Measurements from ENCODE around the gene PDX1.

PDX1 gene

DNA sequence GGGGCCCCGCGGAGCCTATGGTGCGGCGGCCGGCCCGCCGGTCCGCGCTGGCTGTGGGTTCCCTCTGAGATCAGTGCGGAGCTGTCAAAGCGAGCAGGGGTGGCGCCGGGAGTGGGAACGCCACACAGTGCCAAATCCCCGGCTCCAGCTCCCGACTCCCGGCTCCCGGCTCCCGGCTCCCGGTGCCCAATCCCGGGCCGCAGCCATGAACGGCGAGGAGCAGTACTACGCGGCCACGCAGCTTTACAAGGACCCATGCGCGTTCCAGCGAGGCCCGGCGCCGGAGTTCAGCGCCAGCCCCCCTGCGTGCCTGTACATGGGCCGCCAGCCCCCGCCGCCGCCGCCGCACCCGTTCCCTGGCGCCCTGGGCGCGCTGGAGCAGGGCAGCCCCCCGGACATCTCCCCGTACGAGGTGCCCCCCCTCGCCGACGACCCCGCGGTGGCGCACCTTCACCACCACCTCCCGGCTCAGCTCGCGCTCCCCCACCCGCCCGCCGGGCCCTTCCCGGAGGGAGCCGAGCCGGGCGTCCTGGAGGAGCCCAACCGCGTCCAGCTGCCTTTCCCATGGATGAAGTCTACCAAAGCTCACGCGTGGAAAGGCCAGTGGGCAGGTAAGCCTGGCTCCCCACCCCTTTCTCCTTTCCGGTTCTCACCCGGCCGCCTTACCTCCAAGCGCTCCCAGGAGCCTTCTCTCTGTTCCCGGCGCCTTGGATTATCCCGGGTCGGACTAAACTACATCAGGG is at the start of gene PDX1:
Gene PDX1, plus strand, starts transcription at position 67 of the 743 bp plus-strand sequence. Its CDS starts 139 bp downstream, at position 206.
- DNase-seq (ENCODE audit: low read depth, low spot score) = no peak

DNA sequence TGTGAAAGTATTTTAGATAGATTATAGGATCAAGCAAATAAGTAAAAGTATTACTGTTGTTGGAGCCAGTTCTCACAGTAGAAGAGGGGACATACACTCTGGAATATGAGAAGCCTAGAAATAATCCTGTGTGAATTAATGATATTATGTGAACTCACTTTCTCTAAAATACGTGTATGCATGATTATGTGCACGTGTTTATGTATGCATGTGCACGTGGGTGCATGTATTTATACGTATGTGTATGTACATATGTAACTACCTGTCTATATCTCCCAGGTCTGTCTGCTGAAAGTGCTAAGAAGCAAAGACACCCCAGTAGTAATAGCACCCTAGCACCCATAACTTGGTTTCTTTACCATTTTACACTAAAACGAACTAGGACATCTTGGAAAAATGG is 41.5 kb upstream of the PDX1 start:
- no peak for DNase-seq (ENCODE audit: low read depth, low spot score)

DNA sequence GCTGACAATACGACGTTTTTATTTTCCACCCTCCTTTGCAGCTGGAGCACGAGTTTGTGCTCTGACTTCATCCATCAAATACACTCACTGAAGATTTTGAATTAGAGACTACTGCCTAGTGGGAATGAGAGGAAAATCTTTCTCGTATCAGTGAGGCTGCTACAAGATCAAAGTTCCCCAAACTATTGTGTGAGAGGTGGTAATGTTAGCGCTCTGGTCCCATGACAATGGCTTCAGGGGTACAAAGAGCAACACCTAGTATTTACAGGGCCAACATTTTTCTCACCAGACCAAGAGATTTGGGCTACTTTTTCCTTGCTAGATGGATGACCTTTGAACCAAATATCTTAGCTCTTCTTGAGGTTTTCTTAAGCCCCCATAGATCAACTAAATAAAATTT is 30.3 kb upstream of the PDX1 start:
- DNase-seq (ENCODE audit: low read depth, low spot score) = no peak

DNA sequence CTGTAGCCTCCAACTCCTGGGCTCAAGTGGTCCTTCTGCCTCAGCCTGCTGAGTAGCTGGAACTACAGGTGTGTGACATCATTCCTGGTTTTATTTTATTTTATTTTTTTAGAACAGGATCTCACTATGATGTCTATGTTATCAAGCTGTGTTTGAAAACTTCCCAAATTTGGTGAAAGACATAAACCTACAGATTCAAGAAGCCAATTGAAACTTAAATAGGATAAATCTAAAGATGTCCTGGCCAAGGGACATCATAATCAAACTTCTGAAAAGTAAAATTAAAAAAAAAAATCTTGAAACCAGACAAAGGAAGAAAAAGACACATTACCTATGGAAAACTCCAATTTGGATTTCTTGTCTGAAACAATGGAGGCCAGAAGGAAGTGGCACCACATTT is 23.1 kb upstream of the PDX1 start:
- DNase-seq (ENCODE audit: low read depth, low spot score) = no peak

DNA sequence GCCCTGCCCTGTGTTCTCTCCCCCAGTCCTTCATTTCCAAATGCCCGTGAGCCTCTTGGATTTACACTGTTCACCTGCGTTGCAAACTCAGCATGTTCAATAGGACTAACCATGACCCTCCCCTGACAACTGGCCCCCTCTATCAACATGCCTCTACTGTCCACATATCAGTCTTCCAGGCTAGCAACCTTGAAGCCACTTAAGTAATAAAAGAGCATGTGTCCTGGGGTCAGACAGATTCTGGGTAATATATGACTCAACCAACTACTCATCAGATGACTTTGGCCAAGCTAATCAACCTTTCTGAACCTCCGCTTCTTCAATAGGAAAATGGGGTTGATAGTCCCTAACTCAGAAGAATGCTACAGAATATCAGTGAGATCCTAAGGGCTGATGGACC is 15.1 kb upstream of the PDX1 start:
- no peak for DNase-seq (ENCODE audit: low read depth, low spot score)

DNA sequence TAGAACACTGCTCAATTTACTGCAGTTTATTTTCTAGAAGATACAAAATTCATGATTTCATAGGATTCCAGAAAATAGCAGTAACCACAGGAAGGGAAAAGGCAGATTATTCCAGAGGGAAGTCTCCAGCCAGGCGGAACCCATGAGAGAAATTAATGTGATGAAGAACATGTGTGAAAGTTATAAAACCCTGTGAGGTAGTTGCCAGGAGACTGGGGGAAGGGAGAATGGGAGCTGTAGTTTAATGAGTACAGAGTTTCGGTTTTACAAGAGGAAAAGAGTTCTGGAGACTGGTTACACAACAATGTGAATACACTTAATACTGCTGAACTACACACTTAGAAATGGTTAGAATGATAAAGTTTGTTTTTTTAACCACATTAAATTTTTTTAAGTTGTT is 14.2 kb upstream of the PDX1 start:
- DNase-seq (ENCODE audit: low read depth, low spot score) = no peak

DNA sequence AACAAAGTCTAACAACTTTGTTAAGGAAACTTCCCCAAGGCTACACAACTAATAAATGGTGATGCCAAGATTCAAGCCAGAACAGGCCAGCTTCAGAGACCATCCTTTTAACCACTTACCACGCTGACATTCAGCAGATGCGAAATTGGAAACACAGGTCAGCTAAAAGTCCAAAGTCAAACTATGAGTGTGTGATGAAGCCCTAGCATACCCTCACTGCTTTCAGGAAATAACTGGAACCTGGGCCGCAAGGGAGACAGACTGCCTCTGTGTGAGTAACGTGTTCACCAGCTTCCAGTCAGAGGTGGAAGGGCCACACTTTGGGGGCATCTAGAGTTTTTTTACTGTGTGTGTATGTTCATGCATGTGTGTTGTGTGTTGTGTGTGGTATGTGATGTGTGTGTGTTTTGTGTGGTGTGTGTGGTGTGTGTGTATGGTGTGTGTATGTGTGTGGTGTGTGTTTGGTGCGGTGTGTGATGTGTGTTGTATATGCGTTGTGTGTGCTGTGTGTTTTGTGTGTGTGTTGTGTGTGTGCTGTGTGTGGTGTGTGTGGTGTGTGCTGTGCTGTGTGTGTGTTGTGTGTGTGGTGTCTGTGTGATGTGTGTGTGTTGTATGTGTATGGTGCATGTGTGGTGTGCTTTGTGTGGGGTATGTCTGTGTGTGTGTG is 12.5 kb upstream of the PDX1 start:
- DNase-seq (ENCODE audit: low read depth, low spot score) = no peak

DNA sequence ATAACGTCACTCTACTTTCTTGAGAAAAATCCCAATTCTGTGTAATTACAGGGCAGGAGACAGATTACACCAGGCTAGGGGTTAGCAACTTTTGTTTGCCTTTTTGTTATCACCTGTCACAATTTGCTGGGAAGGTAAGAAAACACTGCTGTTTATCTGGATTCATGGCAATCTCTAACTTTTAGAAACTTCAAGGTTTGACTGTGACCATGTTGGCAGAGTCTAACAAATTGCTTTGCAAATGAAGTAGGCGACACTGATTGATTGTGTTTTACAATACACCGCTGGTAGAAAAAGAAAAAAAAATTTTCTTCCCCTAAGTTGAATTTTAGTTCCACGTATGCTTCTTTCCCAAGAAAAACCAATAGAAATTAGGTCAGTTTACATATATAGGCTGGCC is 10.4 kb upstream of the PDX1 start:
- no peak for DNase-seq (ENCODE audit: low read depth, low spot score)

DNA sequence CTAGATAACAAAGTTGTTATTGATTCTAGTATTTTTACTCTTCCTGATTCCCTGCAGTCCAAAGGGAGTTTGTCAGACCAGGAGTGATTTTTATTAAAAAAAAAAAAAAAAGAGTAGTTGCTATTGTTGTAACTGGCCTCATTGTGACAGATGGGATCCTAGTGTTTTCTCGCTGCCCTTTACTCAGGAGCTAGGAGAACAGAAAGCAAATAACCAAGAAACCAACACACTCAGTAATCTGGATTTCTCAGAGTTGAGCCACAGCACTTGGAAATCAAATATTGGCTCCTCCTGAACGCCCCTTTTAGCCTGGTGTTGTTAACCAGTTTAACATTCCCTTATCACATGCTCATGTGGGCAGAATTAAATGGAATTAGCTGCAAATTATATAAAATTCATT is 8.3 kb upstream of the PDX1 start:
- DNase-seq (ENCODE audit: low read depth, low spot score) = no peak

DNA sequence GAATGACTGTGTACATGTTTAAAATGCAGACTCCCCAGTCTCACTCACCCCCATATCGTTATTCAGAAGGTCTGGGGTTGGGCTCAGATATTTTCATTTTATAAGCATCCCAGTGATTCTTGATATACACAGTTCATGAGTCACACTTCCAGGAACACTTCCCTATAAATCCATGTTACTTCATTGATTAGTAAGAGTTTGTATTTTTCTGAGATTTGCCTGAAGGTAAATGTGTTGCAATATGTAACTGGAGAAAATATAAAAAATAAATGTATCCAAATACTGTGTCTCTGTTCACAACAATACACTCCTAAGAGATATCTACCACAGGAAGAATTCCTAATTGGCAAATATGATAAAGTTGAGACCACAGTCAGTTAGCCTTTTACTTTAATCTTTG is 6.6 kb upstream of the PDX1 start:
- DNase-seq (ENCODE audit: low read depth, low spot score) = no peak

DNA sequence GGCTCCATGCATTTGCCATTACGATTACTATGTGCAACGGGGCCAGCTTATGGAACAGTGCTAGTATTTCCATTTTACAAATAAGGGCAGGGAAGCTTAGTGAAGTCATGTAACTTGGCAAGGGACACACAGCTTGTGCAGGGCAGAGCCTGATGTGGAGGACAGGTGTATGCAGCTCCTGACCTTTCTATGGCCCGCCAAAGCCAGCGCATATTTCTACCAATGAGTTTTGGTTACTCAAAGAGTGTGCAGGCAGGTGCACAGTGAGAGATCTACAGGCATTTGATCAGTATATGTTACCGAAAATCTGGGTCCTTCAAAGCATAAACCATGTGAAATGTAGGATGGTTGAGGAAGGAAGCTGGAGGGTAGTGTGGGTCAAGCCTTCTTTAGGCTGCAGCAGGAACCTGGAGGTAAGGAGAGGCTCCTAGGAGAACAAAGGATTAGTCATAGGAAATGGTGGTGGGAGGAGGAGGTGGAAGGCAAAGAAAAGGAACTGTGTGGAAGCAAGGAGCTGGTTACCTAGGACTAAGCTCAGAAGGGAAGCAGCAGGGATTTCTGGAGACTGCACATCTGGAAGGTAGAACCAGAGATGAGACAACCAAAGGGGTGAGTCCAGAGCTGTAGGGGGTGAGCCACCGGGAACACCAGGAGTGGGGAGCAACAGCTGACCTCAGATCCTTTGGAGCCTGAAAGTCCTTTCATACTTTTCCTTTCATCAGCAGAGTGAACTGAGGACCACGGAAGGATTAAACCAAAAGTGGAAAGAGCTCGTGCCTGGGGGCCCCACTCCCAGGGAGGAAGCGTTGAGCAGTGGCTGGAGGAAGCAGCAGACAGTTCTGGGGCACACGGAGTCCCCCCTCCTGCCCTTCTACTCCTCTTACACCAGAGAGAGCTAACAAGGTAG is 4.2 kb upstream of the PDX1 start:
- DNase-seq (ENCODE audit: low read depth, low spot score) = no peak

DNA sequence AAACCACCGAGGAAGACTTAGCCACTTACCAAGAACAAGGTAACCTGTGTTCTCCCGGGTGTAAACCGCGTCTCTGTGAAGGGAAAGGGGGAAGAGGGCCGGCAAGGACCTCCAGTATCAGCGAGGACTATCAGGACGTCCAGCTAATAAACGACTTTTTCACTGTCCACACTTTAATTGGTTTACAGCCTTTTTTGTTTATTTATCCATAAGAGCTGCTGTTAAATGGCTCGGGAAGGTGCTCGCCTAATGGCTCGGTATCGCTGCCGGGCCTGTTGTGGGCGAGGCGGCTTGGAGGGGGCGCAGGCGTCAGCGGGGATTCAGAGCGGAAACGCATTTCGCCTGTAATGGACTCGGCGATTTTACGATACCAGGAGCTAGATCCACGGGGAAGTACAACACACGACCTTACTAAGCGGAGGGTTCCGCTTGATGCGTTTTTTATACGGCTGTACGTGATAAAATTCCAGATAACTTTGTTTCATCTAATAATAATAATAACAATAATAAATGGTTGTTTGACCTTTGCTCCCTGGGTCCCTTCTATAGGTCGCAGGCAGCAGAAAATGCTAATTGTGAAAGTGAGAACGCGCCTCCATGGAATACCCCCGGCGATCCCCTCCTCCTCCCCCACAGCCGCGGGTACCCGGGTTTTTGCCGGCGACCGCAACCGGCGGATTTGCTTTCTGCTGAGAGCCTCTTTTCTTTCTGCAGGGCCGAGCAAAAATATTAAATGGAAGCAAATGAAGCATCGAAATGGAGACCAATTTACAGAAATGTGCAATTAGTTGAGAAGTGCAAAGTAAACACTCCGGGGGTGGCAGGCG is 2.5 kb upstream of the PDX1 start:
- DNase-seq (ENCODE audit: low read depth, low spot score) = no peak

DNA sequence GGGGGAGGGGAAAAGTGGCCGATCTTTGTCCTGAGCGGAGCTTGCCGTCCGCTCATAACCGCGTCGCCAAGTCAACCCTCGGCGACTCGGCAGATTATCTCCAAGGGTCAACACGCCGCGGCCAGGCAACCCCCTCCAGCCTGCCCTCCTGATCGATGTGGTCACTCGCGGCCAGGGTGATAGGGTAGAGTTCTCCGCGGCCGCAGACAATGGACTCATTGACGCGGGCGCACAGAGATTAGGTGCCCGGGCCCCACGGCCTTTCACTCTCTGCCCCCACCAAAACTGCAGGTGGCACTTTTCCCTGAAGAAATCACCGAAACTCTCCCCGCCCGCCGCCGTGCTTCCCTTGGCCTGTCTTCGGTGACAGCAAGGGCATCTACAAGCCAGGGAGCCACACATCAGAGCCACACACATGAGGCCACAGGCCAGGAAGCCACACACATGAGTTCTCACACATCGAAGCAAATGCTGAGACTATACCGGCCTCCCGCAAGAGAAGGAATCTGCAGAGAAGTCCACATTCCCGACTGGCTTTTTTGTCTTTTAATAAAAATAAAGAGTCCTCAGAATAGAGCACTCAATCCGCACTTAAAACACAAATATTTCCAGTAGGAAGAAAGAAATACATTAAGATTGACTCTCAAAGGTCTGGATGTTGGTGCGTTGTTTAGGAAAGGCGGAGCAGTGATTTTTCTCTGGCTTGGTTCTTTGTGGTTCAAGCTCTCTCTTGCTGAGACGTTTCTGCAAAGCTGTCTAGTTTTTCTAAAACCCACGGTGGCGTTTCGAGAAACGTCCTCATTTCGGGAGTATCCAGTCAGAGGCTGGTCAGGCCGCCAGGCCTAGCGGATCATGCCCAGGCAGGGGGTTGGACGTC is 1.5 kb upstream of the PDX1 start:
- DNase-seq (ENCODE audit: low read depth, low spot score) = no peak

DNA sequence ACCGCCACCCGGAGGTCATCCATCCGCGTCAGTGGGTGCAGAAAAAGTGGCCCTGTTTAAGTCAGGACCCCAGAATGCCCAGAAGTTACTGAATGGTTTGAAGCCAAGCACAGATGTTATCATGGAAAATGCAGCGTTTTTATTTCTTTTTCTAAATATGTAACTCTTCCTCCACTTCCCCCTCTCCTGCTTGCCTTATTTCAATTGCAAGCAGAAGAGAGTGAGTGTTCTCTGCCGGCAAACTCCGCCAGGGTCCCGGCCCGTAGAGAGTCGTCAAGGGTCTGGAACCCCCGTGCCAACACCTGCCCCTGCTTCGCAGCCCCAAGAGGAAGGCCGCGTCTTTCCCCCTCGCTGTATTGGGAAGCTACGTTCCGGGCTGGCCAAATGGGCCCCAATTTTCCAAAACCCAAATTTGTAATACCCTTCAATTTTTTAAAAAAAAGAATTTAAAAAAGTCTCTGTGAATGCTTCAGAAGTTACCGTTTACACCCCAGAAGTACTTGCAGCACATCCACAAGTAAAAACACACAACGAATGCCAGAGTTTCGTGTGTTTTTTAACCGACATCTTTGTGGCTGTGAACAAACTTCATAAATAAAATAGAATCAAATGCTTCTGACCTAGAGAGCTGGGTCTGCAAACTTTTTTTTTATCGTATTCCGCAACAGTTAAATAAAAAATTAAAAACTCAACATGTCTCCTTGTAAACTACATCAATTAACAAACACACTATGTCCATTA is 712 bp upstream of the PDX1 start:
- DNase-seq (ENCODE audit: low read depth, low spot score) = no peak

DNA sequence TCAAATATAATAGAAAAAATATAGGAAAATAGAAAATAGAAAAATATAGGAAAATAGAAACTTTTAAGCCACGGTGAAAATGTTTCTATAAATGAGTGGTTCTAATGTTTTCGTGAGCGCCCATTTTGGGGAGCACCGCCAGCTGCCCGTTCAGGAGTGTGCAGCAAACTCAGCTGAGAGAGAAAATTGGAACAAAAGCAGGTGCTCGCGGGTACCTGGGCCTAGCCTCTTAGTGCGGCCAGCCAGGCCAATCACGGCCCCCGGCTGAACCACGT is 204 bp upstream of the PDX1 start:
- DNase-seq (ENCODE audit: low read depth, low spot score) = no peak

DNA sequence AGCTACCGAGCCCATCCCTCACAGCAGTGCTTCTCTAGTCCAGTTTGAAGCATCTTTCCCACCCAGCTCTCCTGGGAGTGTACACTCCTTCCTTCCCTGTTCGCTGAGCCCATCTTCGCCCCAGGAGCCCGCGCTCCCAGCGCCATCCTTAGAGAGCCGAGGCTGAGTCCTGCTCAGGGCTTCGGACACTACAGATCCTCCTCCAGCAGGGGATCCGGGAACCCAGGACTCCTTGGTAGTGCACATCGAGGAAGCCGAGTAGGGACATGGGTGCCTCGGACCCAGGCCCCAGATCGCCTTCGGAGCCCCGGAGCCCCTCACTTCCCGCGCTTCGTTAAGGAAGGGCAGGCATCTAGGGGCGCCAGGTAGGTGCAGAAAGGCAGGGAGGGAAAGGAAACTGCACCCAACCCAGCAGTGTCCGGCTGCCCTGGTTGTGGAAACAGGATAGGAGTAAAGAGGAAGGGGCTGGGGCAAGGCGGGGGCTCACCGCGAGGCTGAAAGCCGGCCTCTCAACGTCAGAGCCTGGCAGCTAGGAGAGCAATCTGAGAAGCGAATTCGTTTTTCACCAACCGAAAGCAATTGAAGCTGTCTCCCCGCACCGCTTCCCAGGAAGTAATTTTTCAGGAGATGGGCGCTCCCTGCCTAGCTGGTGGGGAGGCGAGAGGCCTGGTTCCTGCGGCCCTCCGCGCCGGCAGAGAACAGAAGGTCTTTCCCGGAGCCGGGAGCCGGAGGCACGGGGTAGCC is 1.0 kb downstream of the PDX1 start:
- no peak for DNase-seq (ENCODE audit: low read depth, low spot score)

DNA sequence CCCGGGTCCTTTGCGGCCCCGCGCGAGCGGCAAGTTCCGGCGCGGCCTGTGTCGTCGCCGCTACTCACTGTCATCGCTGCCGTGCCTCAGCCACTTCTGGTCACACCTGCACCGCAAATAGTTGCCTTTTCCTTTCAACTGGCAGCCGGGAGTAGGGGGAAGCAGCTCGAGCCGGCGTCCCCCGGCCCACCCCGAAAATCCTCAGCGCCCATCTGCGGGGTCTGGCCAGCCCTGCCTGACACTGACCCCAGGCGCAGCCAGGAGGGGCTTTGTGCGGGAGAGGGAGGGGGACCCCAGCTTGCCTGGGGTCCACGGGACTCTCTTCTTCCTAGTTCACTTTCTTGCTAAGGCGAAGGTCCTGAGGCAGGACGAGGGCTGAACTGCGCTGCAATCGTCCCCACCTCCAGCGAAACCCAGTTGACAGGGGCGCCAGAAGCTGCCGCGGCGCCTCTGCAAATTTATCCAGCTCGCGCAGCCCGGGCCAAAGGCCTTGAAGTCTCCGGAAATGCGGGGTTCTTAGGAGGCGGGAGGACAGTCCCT is 1.7 kb downstream of the PDX1 start:
- DNase-seq (ENCODE audit: low read depth, low spot score) = no peak

DNA sequence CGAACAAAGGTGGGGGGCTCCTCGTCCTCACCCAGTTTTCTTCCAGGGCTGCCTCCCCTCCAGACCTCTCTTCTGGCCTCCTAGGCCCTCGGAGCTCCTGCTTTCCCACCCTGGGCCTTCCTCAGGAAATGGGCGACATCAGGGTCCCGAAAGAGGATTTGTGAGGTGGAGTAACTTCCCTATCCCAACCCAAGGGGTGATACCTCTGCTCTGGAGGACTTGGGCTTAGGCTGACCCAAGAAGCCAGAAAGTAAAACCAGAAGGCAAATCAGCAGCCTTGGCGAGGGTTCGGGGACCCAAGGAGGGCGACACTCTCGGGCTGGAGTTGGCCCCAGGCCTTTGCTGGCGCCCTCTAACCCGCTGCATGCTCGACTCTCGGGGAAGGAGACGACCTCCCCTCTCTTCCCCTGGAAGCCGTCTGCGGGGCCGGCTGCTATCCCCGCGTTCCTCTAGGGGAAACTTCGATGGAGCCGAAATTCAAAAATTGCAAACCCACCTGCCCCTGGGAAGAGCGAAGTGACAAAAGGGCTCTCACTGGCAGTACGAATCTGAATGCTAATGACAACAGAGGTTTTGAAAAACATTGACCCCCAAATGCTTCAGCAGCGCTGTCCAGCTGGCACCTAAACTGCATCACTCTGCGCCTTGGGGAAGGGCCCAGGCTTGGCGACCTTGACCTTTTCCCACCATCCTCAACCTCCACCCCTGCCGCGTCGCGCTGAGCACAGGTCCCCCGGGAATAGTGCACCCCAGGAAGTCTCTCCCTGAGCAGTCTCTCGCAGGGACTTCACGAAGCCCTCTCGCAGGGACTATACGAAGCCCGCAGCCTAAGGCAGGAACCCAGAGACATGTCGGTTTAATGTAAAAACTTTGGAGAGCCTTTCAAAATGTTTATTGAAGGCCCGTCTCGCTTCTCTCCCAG is 2.4 kb downstream of the PDX1 start:
- DNase-seq (ENCODE audit: low read depth, low spot score) = no peak
